ENCODE results near the gene MT1M.
A peak's percentile ranks its signal among the peaks of the same experiment; 100 is the strongest.

MT1M gene

DNA sequence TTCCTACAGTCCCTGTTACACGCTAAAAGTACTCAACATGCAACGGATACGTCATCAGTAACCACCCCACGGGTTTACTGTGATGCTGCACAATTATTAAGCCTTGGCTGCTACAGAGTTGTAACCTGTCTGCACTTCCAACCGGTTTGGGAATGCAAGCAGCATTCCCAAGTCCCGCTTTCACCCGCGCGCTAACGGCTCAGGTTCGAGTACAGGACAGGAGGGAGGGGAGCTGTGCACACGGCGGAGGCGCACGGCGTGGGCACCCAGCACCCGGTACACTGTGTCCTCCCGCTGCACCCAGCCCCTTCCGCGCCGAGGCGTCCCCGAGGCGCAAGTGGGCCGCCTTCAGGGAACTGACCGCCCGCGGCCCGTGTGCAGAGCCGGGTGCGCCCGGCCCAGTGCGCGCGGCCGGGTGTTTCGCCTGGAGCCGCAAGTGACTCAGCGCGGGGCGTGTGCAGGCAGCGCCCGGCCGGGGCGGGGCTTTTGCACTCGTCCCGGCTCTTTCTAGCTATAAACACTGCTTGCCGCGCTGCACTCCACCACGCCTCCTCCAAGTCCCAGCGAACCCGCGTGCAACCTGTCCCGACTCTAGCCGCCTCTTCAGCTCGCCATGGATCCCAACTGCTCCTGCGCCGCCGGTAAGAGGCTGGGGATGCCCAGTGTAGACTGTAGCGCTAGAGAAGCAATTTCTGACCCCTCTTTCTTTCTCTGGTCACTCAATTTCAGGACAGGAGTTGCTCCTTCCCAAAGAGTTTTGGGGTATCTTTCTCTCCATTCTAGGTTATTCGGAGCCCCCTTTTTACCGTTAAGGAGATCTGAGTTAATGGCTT, 24.2 kb upstream of the MT1M start, which contains the start of gene MT2A:
Gene MT2A (plus strand): TSS at position 542 of the 833 bp plus-strand sequence. CDS start 72 bp downstream, at position 614.
- Histone ChIP-seq H3K79me2 (ENCODE audit: insufficient read depth, low read length) (no peaks in the 10 kb centered on the region), H3K4me2 (ENCODE audit: low read length) (peak within 1 kb of the TSS; percentile 98), H2AFZ (ENCODE audit: low read length) (peak within 1 kb of the TSS; percentile 99), H3K4me1 (ENCODE audit: insufficient read depth, low read length, severe bottlenecking) (peaks cover 28% of the 10 kb centered on the region), H3K9me2 (ENCODE audit: low read depth, low read length) (no peaks in the 10 kb centered on the region), H4K20me1 (ENCODE audit: insufficient read depth, low read length) (no peaks in the 10 kb centered on the region), H3K9ac (ENCODE audit: low read length) (peak within 1 kb of the TSS; percentile 65), H3K9me3 (ENCODE audit: low read length) (no peaks in the 10 kb centered on the region), H3K36me3 (ENCODE audit: insufficient read depth, low read length) (no peaks in the 10 kb centered on the region), H3K27ac (ENCODE audit: low read depth, low read length, poor library complexity, severe bottlenecking) (no peak within 1 kb of the TSS), H3K4me3 (ENCODE audit: low read depth, low read length, poor library complexity, severe bottlenecking) (peak within 1 kb of the TSS; percentile 68), H3F3A (ENCODE audit: insufficient read depth, low read length) (no peaks in the 10 kb centered on the region), H3K27me3 (ENCODE audit: insufficient read depth, low read length) (no peaks in the 10 kb centered on the region)
- no peak for TF ChIP-seq EZH2 (IDR thresholded peaks at IDR 0.05; ENCODE audit: borderline replicate concordance, low read length)

DNA sequence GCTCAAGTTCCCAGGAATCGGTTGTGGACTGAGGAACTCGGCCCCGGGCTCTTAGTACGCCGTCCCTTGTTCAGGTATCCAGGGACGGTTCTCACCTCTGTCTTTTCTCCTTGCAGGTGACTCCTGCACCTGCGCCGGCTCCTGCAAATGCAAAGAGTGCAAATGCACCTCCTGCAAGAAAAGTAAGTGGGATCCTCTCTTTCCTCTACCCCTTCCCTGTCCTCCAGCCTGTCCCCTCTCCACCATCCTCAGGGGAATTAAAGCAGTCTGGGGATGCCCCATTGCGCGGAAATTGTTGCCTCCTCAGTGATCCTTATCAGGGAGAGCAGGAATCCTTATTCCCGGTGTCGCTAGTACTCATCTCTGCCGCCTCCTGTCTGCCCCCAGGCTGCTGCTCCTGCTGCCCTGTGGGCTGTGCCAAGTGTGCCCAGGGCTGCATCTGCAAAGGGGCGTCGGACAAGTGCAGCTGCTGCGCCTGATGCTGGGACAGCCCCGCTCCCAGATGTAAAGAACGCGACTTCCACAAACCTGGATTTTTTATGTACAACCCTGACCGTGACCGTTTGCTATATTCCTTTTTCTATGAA, 23.5 kb upstream of the MT1M start:
- H3K9ac ChIP-seq (ENCODE audit: low read length) = peak overlapping the region; percentile 65
- no peak overlapping the region for H3K27ac ChIP-seq (ENCODE audit: low read depth, low read length, poor library complexity, severe bottlenecking)
- no peak for TF ChIP-seq EZH2 (IDR thresholded peaks at IDR 0.05; ENCODE audit: borderline replicate concordance, low read length)
- TF ChIP-seq, protein P1, sequence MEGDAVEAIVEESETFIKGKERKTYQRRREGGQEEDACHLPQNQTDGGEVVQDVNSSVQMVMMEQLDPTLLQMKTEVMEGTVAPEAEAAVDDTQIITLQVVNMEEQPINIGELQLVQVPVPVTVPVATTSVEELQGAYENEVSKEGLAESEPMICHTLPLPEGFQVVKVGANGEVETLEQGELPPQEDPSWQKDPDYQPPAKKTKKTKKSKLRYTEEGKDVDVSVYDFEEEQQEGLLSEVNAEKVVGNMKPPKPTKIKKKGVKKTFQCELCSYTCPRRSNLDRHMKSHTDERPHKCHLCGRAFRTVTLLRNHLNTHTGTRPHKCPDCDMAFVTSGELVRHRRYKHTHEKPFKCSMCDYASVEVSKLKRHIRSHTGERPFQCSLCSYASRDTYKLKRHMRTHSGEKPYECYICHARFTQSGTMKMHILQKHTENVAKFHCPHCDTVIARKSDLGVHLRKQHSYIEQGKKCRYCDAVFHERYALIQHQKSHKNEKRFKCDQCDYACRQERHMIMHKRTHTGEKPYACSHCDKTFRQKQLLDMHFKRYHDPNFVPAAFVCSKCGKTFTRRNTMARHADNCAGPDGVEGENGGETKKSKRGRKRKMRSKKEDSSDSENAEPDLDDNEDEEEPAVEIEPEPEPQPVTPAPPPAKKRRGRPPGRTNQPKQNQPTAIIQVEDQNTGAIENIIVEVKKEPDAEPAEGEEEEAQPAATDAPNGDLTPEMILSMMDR (IDR thresholded peaks at IDR 0.05; ENCODE audit: low read length) = no peak
- H3K9me3 ChIP-seq (ENCODE audit: low read length) = no peaks in the 10 kb centered on the region
- peak overlapping the region; percentile 98 for H3K4me2 ChIP-seq (ENCODE audit: low read length)
- H3F3A ChIP-seq (ENCODE audit: insufficient read depth, low read length) = no peaks in the 10 kb centered on the region
- peak overlapping the region; percentile 68 for H3K4me3 ChIP-seq (ENCODE audit: low read depth, low read length, poor library complexity, severe bottlenecking)
- H3K79me2 ChIP-seq (ENCODE audit: insufficient read depth, low read length) = no peaks in the 10 kb centered on the region
- H2AFZ ChIP-seq (ENCODE audit: low read length) = no peak overlapping the region
- H3K36me3 ChIP-seq (ENCODE audit: insufficient read depth, low read length) = no peaks in the 10 kb centered on the region
- no peaks in the 10 kb centered on the region for H3K27me3 ChIP-seq (ENCODE audit: insufficient read depth, low read length)
- no peaks in the 10 kb centered on the region for H3K9me2 ChIP-seq (ENCODE audit: low read depth, low read length)
- no peaks in the 10 kb centered on the region for H4K20me1 ChIP-seq (ENCODE audit: insufficient read depth, low read length)
- peaks cover 28% of the 10 kb centered on the region for H3K4me1 ChIP-seq (ENCODE audit: insufficient read depth, low read length, severe bottlenecking)

DNA sequence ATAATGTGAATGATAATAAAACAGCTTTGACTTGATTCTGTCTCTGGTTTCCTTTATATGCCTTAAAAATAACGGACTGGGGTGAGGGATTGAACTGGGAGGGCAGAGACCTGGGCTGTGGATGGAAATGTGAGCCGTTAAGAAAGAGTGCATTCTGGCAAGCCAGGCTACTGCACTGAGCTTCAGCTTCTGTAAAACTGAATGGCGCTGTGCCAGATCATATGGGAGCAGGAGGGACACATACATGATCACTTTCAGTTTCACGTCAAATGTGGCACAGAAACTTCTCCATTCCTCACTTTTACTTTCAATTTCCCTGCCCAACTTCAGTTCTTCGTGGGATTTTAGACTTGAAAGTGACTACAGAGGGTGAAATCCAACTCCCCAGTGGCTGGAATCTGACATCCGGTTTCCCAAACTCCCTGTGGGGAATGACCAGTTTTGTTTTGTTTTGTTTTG, 23.0 kb upstream of the MT1M start:
- Histone ChIP-seq H3K79me2 (ENCODE audit: insufficient read depth, low read length) (no peaks in the 10 kb centered on the region), H3K9me3 (ENCODE audit: low read length) (no peaks in the 10 kb centered on the region), H3K4me3 (ENCODE audit: low read depth, low read length, poor library complexity, severe bottlenecking) (peak overlapping the region; percentile 68), H3K36me3 (ENCODE audit: insufficient read depth, low read length) (no peaks in the 10 kb centered on the region), H3K9ac (ENCODE audit: low read length) (peak overlapping the region; percentile 65; the same call in 1 of the 2 replicates), H3K4me1 (ENCODE audit: insufficient read depth, low read length, severe bottlenecking) (peaks cover 28% of the 10 kb centered on the region), H4K20me1 (ENCODE audit: insufficient read depth, low read length) (no peaks in the 10 kb centered on the region), H3K27ac (ENCODE audit: low read depth, low read length, poor library complexity, severe bottlenecking) (no peak overlapping the region), H3K9me2 (ENCODE audit: low read depth, low read length) (no peaks in the 10 kb centered on the region), H3K4me2 (ENCODE audit: low read length) (peak overlapping the region; percentile 98), H3K27me3 (ENCODE audit: insufficient read depth, low read length) (no peaks in the 10 kb centered on the region), H3F3A (ENCODE audit: insufficient read depth, low read length) (no peaks in the 10 kb centered on the region), H2AFZ (ENCODE audit: low read length) (no peak overlapping the region)
- TF ChIP-seq, protein P1 (IDR thresholded peaks at IDR 0.05; ENCODE audit: low read length) = no peak
- TF ChIP-seq EZH2 (IDR thresholded peaks at IDR 0.05; ENCODE audit: borderline replicate concordance, low read length) = no peak
